ENCODE data around the gene HBEGF. TPM values are rescaled to one million over a fixed set of nuclear protein-coding genes. Genes with fewer than 3 reads are reported as not detected.
A peak's percentile ranks its signal among the peaks of the same experiment; 100 is the strongest.

HBEGF gene
- total RNA-seq, 1 donor: 2.5 TPM

- Histone ChIP-seq H3K4me2 (ENCODE audit: insufficient read depth, low read length) (no peak overlapping the region), H3K79me2 (ENCODE audit: insufficient read depth, low read length) (peaks cover 69% of the 10 kb centered on the region), H3K27me3 (ENCODE audit: insufficient read depth, low read length) (no peaks in the 10 kb centered on the region), H3K27ac (ENCODE audit: low read depth, low read length) (peak overlapping the region; percentile 58), H3K4me3 (ENCODE audit: insufficient read depth, low read length) (no peak overlapping the region), H2AFZ (ENCODE audit: low read length) (no peak overlapping the region), H3K9me3 (ENCODE audit: low read depth, low read length) (no peaks in the 10 kb centered on the region), H3K36me3 (ENCODE audit: insufficient read depth, low read length) (no peaks in the 10 kb centered on the region), H4K20me1 (ENCODE audit: insufficient read depth, low read length) (peaks cover 8% of the 10 kb centered on the region), H3K4me1 (ENCODE audit: insufficient read depth, low read length) (peaks cover 43% of the 10 kb centered on the region)
- no peak for DNase-seq (ENCODE audit: insufficient read length, low spot score, missing footprints)
- TF ChIP-seq CTCF (IDR thresholded peaks at IDR 0.05; ENCODE audit: extremely low read depth, low read depth, low read length): no peak
Observed at GRCh38 chr5:140293849-140294100, 52.6 kb downstream of the HBEGF start.

- Histone ChIP-seq H4K20me1 (ENCODE audit: insufficient read depth, low read length) (peaks cover 8% of the 10 kb centered on the region), H3K4me1 (ENCODE audit: insufficient read depth, low read length) (peaks cover 38% of the 10 kb centered on the region), H2AFZ (ENCODE audit: low read length) (no peak overlapping the region), H3K36me3 (ENCODE audit: insufficient read depth, low read length) (no peaks in the 10 kb centered on the region), H3K27ac (ENCODE audit: low read depth, low read length) (peak overlapping the region; percentile 58), H3K79me2 (ENCODE audit: insufficient read depth, low read length) (peaks cover 74% of the 10 kb centered on the region), H3K4me3 (ENCODE audit: insufficient read depth, low read length) (no peak overlapping the region), H3K9me3 (ENCODE audit: low read depth, low read length) (no peaks in the 10 kb centered on the region), H3K27me3 (ENCODE audit: insufficient read depth, low read length) (no peaks in the 10 kb centered on the region), H3K4me2 (ENCODE audit: insufficient read depth, low read length) (peak overlapping the region; percentile 33)
- no peak for TF ChIP-seq CTCF (IDR thresholded peaks at IDR 0.05; ENCODE audit: extremely low read depth, low read depth, low read length)
- no peak for DNase-seq (ENCODE audit: insufficient read length, low spot score, missing footprints)
Observed at GRCh38 chr5:140293091-140293848, 53.1 kb downstream of the HBEGF start.

GRCh38 chr5:140292212-140293036 is 54.0 kb downstream of the HBEGF start:
- H3K79me2 ChIP-seq (ENCODE audit: insufficient read depth, low read length): peaks cover 78% of the 10 kb centered on the region
- H3K4me3 ChIP-seq (ENCODE audit: insufficient read depth, low read length): no peak overlapping the region
- no peaks in the 10 kb centered on the region for H3K36me3 ChIP-seq (ENCODE audit: insufficient read depth, low read length)
- H4K20me1 ChIP-seq (ENCODE audit: insufficient read depth, low read length): peaks cover 8% of the 10 kb centered on the region
- H2AFZ ChIP-seq (ENCODE audit: low read length): no peak overlapping the region
- no peaks in the 10 kb centered on the region for H3K9me3 ChIP-seq (ENCODE audit: low read depth, low read length)
- TF ChIP-seq CTCF (IDR thresholded peaks at IDR 0.05; ENCODE audit: extremely low read depth, low read depth, low read length): no peak
- no peak for DNase-seq (ENCODE audit: insufficient read length, low spot score, missing footprints)
- peak overlapping the region; percentile 58 for H3K27ac ChIP-seq (ENCODE audit: low read depth, low read length)
- peaks cover 30% of the 10 kb centered on the region for H3K4me1 ChIP-seq (ENCODE audit: insufficient read depth, low read length)
- peak overlapping the region; percentile 33 for H3K4me2 ChIP-seq (ENCODE audit: insufficient read depth, low read length)
- no peaks in the 10 kb centered on the region for H3K27me3 ChIP-seq (ENCODE audit: insufficient read depth, low read length)

Measured in osteoblast (primary cell).